GM04503 (cell line): Measurements from ENCODE around the gene CEMIP2.

Source experiments
- DNase-seq: peaks from one replicate; pipeline ENCODE4 v3.0.0-alpha.2; 2012; ENCODE audit warnings: low read depth

CEMIP2 gene

GRCh38 chr9:71637926-71638325, 130.4 kb downstream of the CEMIP2 start:
- no peak for DNase-seq

GRCh38 chr9:71637375-71637774, 130.9 kb downstream of the CEMIP2 start:
- DNase-seq: no peak

DNA sequence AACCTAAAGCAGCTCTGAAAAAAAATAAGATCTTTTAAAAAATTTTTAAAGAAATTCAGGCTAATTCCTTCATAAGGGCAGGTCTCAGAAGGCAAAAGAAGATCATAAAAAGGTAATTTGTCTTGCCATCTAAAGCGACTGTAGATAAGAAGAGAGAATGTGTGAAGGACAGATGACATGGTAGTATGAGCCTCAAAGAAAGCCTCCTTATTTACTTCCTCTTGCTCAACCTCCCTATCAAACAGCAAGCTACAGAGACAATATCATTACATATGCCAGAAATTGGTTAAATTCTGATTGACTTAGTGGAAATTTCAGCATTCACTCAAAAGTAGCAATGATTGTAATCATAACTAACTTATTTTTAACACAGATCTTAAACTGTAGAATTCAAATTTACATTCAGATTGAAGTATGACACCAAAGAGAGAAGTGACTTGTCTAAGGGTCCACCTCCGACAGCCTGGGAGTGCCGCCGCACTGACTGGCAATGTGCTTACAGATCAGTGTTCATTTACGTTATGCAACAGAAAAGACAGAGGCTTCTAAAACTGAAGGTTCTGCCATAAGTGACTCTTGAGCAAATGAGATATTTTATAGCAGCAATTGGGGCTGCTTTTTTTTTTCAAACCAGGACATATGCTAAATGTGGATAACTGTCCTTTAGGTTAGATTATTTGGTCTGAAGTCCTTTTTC, 132.0 kb downstream of the CEMIP2 start:
- DNase-seq: no peak

GRCh38 chr9:71634752-71635151, 133.6 kb downstream of the CEMIP2 start:
- DNase-seq: no peak
